H1 (cell line): ENCODE measurements around the gene ADPRH. TPM values are rescaled to one million over a fixed set of nuclear protein-coding genes. Genes with fewer than 3 reads are reported as not detected.

Experiments
- CTCF ChIA-PET: fragments of 300-600 bp; sonication (Branson Sonifier 250); formaldehyde crosslinking; loops from one replicate; lab custom pipeline; 2021; ENCODE audit not compliant: partially characterized antibody; lab: Charles Lee
- POLR2A ChIA-PET: fragments of 300-600 bp; sonication (Branson Sonifier 250); formaldehyde crosslinking; loops from one replicate; lab custom pipeline; 2021; ENCODE audit warnings: inconsistent platforms; ENCODE audit not compliant: partially characterized antibody; lab: Charles Lee
- DNase-seq, 2 experiments: peaks; one replicate each; pipeline versions ENCODE4 v3.0.0 to v3.0.0-alpha.2; 2010 to 2022; ENCODE audit warnings: low spot score in 2 of 2, low read depth in 1 of 2, mixed read lengths in 1 of 2
- FAIRE-seq: peaks from 2 replicates; lab custom pipeline; 2011; peaks lifted over from hg19 to GRCh38; lab: Jason Lieb, UNC
- H2AFZ ChIP-seq: 2 replicates; pipeline ENCODE4 v1.8.1; 2012; ENCODE audit warnings: low read length, inconsistent platforms
- H2AK5ac ChIP-seq: 2 replicates; pipeline ENCODE4 v1.6.1; 2013; ENCODE audit warnings: low read depth, low read length
- H2BK120ac ChIP-seq: replicated peaks from 2 replicates; pipeline ENCODE3; 2013; ENCODE audit warnings: low read depth, low read length, inconsistent platforms
- H2BK12ac ChIP-seq: 2 replicates; pipeline ENCODE4 v1.6.1; 2013; ENCODE audit warnings: low read depth, low read length
- H2BK15ac ChIP-seq: 2 replicates; pipeline ENCODE4 v1.6.1; 2013; ENCODE audit warnings: low read length
- H2BK20ac ChIP-seq: 2 replicates; pipeline ENCODE4 v1.6.1; 2013; ENCODE audit warnings: low read length
- H2BK5ac ChIP-seq: 2 replicates; pipeline ENCODE4 v1.6.1; 2013; ENCODE audit warnings: low read depth, low read length
- H3K14ac ChIP-seq: 2 replicates; pipeline ENCODE4 v1.6.1; 2013; ENCODE audit warnings: inconsistent platforms; ENCODE audit not compliant: insufficient read length
- H3K18ac ChIP-seq: 2 replicates; pipeline ENCODE4 v1.6.1; 2013; ENCODE audit warnings: low read length; ENCODE audit errors: extremely low read depth
- H3K23ac ChIP-seq: 2 replicates; pipeline ENCODE4 v1.6.1; 2013; ENCODE audit warnings: inconsistent platforms; ENCODE audit not compliant: insufficient read length
- H3K23me2 ChIP-seq: 2 replicates; pipeline ENCODE4 v1.6.1; 2013; ENCODE audit warnings: low read depth, low read length
- H3K27ac ChIP-seq: 2 replicates; pipeline ENCODE4 v1.6.1; 2011; ENCODE audit warnings: low read depth, low read length, inconsistent platforms
- H3K27me3 ChIP-seq, 4 experiments: replicated peaks in 1 of 4; 1 replicate in 1 of 4; 2 replicates in 3 of 4; pipeline versions ENCODE4 v1.6.1 to v1.8.1; 2011 to 2013; ENCODE audit warnings: low read length in 3 of 4, mild to moderate bottlenecking in 3 of 4, inconsistent platforms in 2 of 4, mixed read lengths in 2 of 4, moderate library complexity in 1 of 4; ENCODE audit not compliant: control insufficient read depth in 3 of 4, insufficient read depth in 3 of 4; ENCODE audit errors: extremely low read depth in 1 of 4
- H3K36me3 ChIP-seq, 4 experiments: 2 replicates each; pipeline versions ENCODE4 v1.6.1 to v1.8.1; 2011 to 2013; ENCODE audit warnings: mild to moderate bottlenecking in 4 of 4, low read length in 3 of 4, moderate library complexity in 2 of 4, control low read depth in 1 of 4, inconsistent platforms in 1 of 4; ENCODE audit not compliant: insufficient read depth in 4 of 4, control insufficient read depth in 2 of 4
- H3K4ac ChIP-seq: replicated peaks from 2 replicates; pipeline ENCODE3; 2013; ENCODE audit warnings: low read length, low read depth, mixed read lengths, inconsistent platforms; ENCODE audit not compliant: insufficient read length
- H3K4me1 ChIP-seq, 4 experiments: replicated peaks in 1 of 4; 1 replicate in 1 of 4; 2 replicates in 3 of 4; pipeline versions ENCODE4 v1.6.1 to v1.8.1; 2011 to 2013; ENCODE audit warnings: low read length in 3 of 4, inconsistent platforms in 2 of 4, mixed read lengths in 1 of 4; ENCODE audit not compliant: insufficient read depth in 4 of 4, control insufficient read depth in 3 of 4
- H3K4me2 ChIP-seq, 2 experiments: 2 replicates each; pipeline versions ENCODE4 v1.6.1 to v1.8.1; 2011 to 2013; ENCODE audit warnings: low read depth in 2 of 2, low read length in 2 of 2, control low read depth in 1 of 2, inconsistent platforms in 1 of 2, mild to moderate bottlenecking in 1 of 2; ENCODE audit not compliant: insufficient read depth in 1 of 2
- H3K4me3 ChIP-seq, 4 experiments: fragments of 200-600, 300-600 bp in 1 of 4; sonication (generic), shearing (Covaris generic), sonication (Bioruptor Twin) in 1 of 4; 2 replicates each; pipeline versions ENCODE4 v1.5.1 to v1.8.1; 2011 to 2016; ENCODE audit warnings: low read length in 4 of 4, low read depth in 3 of 4, control low read depth in 2 of 4, inconsistent platforms in 2 of 4, mild to moderate bottlenecking in 2 of 4, mixed read lengths in 1 of 4, moderate library complexity in 1 of 4; ENCODE audit not compliant: insufficient read depth in 2 of 4; ENCODE audit errors: extremely low read depth in 1 of 4
- H3K56ac ChIP-seq: replicated peaks from 2 replicates; pipeline ENCODE3; 2013; ENCODE audit warnings: low read depth, mild to moderate bottlenecking, mixed read lengths, low read length, inconsistent platforms; ENCODE audit not compliant: insufficient read length
- H3K79me1 ChIP-seq: 2 replicates; pipeline ENCODE4 v1.6.1; 2013; ENCODE audit warnings: low read depth, low read length, control low read depth
- H3K79me2 ChIP-seq, 2 experiments: 2 replicates each; pipeline versions ENCODE4 v1.6.1 to v1.8.1; 2012 to 2013; ENCODE audit warnings: low read length in 2 of 2, mild to moderate bottlenecking in 2 of 2, inconsistent platforms in 1 of 2; ENCODE audit not compliant: insufficient read depth in 2 of 2, control insufficient read depth in 1 of 2
- H3K9ac ChIP-seq, 4 experiments: replicated peaks in 1 of 4; 1 replicate in 1 of 4; 2 replicates in 3 of 4; pipeline versions ENCODE4 v1.6.1 to v1.8.1; 2011 to 2013; ENCODE audit warnings: low read depth in 3 of 4, low read length in 3 of 4, control low read depth in 2 of 4, mild to moderate bottlenecking in 2 of 4, moderate library complexity in 2 of 4, inconsistent platforms in 1 of 4; ENCODE audit errors: extremely low read depth in 1 of 4
- H3K9me3 ChIP-seq, 2 experiments: 2 replicates each; pipeline versions ENCODE4 v1.6.1 to v1.8.1; 2012 to 2013; ENCODE audit warnings: mild to moderate bottlenecking in 2 of 2, moderate library complexity in 2 of 2, control low read depth in 1 of 2, inconsistent platforms in 1 of 2, low read depth in 1 of 2, low read length in 1 of 2, mixed read lengths in 1 of 2; ENCODE audit not compliant: insufficient read depth in 2 of 2
- H4K20me1 ChIP-seq, 2 experiments: replicated peaks in 1 of 2; 2 replicates each; pipeline versions ENCODE3 to v1.8.1; 2011 to 2013; ENCODE audit warnings: inconsistent platforms in 2 of 2, low read length in 2 of 2, mild to moderate bottlenecking in 1 of 2; ENCODE audit not compliant: insufficient read depth in 2 of 2, control insufficient read depth in 1 of 2
- H4K5ac ChIP-seq: 2 replicates; pipeline ENCODE4 v1.6.1; 2013; ENCODE audit warnings: low read length, low read depth, mixed read lengths, inconsistent platforms; ENCODE audit not compliant: insufficient read length
- H4K8ac ChIP-seq: 2 replicates; pipeline ENCODE4 v1.8.0; 2013; ENCODE audit warnings: mild to moderate bottlenecking, moderate library complexity, low read length, inconsistent platforms; ENCODE audit not compliant: insufficient read depth; ENCODE audit errors: extremely low read depth
- H4K91ac ChIP-seq: replicated peaks from 2 replicates; pipeline ENCODE3; 2013; ENCODE audit warnings: low read length, mixed read lengths, inconsistent platforms; ENCODE audit not compliant: insufficient read length
- TCF12 ChIP-seq: IDR thresholded peaks from 2 replicates; pipeline ENCODE4 v1.6.1; 2011; ENCODE audit warnings: low read depth, mild to moderate bottlenecking, low read length
- WGBS, 2 experiments: shearing (Covaris generic) in 1 of 2; methylation state at CpG; one replicate each; pipeline versions ENCODE4 v1.1.6 to v1.1.7; 2013 to 2015; ENCODE audit warnings: low lambda C conversion rate in 2 of 2, mixed read lengths in 2 of 2, inconsistent platforms in 1 of 2, low coverage in 1 of 2, missing lambda C conversion rate in 1 of 2; ENCODE audit not compliant: insufficient replicate concordance in 2 of 2, insufficient coverage in 1 of 2, insufficient read length in 1 of 2; ENCODE audit errors: extremely low coverage in 1 of 2, missing lambda C conversion rate in 1 of 2; 5-methylcytosine and 5-hydroxymethylcytosine counted together
- polyA plus RNA-seq, 7 experiments: library from polyadenylated mRNA; depleted of rRNA in 3 of 7; stranded (reverse) in 5 of 7; unstranded in 2 of 7; fragments of >200 nt in 5 of 7; fragments of 200-250 nt in 2 of 7; gene quantifications; 1 replicate in 5 of 7; 2 replicates in 1 of 7; 4 replicates in 1 of 7; pipeline versions ENCODE4 v1.2.1 to v1.2.3, GENCODE V29; 2011 to 2013; ENCODE audit warnings: missing spikeins in 2 of 7, mixed read lengths in 2 of 7
- total RNA-seq: library from RNA; stranded (reverse); fragmentation: NEBNext Ultra II Directional; extraction: Animal tissue kit (Norgen Biotek cat#: 25700); gene quantifications from 2 replicates; pipeline ENCODE4 v1.2.1, GENCODE V29; 2021

Gene ADPRH
- total and polyA plus RNA-seq, 2 of the 8 experiments (the other 6 are each of a cell fraction or from before 2014, with no cell fraction given), result 2.6 to 4.2 TPM

GRCh38 chr3:119585856-119586570 is 6.7 kb downstream of the ADPRH start:
- Histone ChIP-seq H3K79me1 (no peaks in the 10 kb centered on the region), H4K5ac (no peak overlapping the region), H3K9me3 (no peaks in the 10 kb centered on the region), H3K4me3 (no peak overlapping the region), H2BK120ac (no peak overlapping the region), H3K14ac (no peak overlapping the region), H3K23ac (no peak overlapping the region), H3K36me3 (no peaks in the 10 kb centered on the region), H3K9ac (no peak overlapping the region), H3K18ac (no peak overlapping the region), H4K20me1 (no peaks in the 10 kb centered on the region), H3K79me2 (no peaks in the 10 kb centered on the region), H3K56ac (no peak overlapping the region), H3K23me2 (no peaks in the 10 kb centered on the region), H2BK12ac (no peak overlapping the region), H4K8ac (no peak overlapping the region), H3K4me2 (no peak overlapping the region), H4K91ac (no peak overlapping the region), H2AK5ac (no peak overlapping the region), H3K27me3 (no peaks in the 10 kb centered on the region), H2AFZ (no peak overlapping the region), H2BK5ac (no peak overlapping the region), H3K4me1 (peaks cover 1 to 9% (median 5%) of the 10 kb centered on the region in 4 experiments; a peak in 4 of 7 replicates), H2BK15ac (no peak overlapping the region), H3K27ac (no peak overlapping the region), H2BK20ac (no peak overlapping the region), H3K4ac (no peak overlapping the region)
- POLR2A ChIA-PET, result no interaction called here
- no peak for FAIRE-seq
- CTCF ChIA-PET, result interaction anchor here (0.6 to 2.9 kb wide), 3 partner anchors 10 to 316 kb away, joined by 3 to 17 read pairs (median 4); no protein-coding TSS in a partner anchor
- WGBS, 2 experiments, result 88% methylated on average over 11 of the region's 11 CpGs; no CpG with 5 or more reads in 1 of the 2 experiments
- DNase-seq, result no peak
- TF ChIP-seq TCF12, result no peak
